Right atrium auricular region (tissue), 2 donors: ENCODE results near the gene LINGO1. TPM values are rescaled to one million over a fixed set of nuclear protein-coding genes. Genes with fewer than 3 reads are reported as not detected.

Experiments
- DNase-seq: peaks from one replicate; pipeline ENCODE4 v3.0.0-alpha.2; 2019; ENCODE audit warnings: low spot score
- H3K27ac ChIP-seq, 2 donors: fragments of 200-600 bp; sonication (generic); 1 replicate in 1 of 2; 2 replicates in 1 of 2; pipeline ENCODE4 v1.5.1; 2016 to 2019
- H3K27me3 ChIP-seq, 2 donors: fragments of 200-600 bp; sonication (generic); one replicate each; pipeline versions ENCODE4 v1.5.1 to v1.6.0; 2017 to 2019
- H3K36me3 ChIP-seq: fragments of 200-600 bp; sonication (generic); one replicate; pipeline ENCODE4 v1.5.1; 2016
- H3K4me1 ChIP-seq, 2 donors: fragments of 200-600 bp; sonication (generic); one replicate each; pipeline versions ENCODE4 v1.5.1 to v1.6.0; 2017 to 2019
- H3K4me3 ChIP-seq, 2 donors: fragments of 200-600 bp; sonication (generic); 1 replicate in 1 of 2; 2 replicates in 1 of 2; pipeline ENCODE4 v1.5.1; 2017 to 2019; ENCODE audit warnings: mild to moderate bottlenecking in 1 of 2, moderate library complexity in 1 of 2
- H3K9me3 ChIP-seq, 2 donors: fragments of 200-600 bp; sonication (generic); one replicate each; pipeline ENCODE4 v1.5.1; 2019
- total RNA-seq, 2 donors: library from RNA; depleted of rRNA; stranded (reverse); fragments of >200 nt; gene quantifications; one replicate each; pipeline ENCODE4 v1.1.0, GENCODE V29; 2016
- TF ChIP-seq, protein P1 (sequence below), 2 donors: fragments of 200-600 bp; sonication (generic); IDR thresholded peaks; one replicate each; pipeline ENCODE4 v1.5.1; 2019; ENCODE audit warnings: antibody characterized with exemption in 2 of 2

Gene LINGO1, protein sequence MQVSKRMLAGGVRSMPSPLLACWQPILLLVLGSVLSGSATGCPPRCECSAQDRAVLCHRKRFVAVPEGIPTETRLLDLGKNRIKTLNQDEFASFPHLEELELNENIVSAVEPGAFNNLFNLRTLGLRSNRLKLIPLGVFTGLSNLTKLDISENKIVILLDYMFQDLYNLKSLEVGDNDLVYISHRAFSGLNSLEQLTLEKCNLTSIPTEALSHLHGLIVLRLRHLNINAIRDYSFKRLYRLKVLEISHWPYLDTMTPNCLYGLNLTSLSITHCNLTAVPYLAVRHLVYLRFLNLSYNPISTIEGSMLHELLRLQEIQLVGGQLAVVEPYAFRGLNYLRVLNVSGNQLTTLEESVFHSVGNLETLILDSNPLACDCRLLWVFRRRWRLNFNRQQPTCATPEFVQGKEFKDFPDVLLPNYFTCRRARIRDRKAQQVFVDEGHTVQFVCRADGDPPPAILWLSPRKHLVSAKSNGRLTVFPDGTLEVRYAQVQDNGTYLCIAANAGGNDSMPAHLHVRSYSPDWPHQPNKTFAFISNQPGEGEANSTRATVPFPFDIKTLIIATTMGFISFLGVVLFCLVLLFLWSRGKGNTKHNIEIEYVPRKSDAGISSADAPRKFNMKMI
- total RNA-seq, result 1 to 10 TPM; 7.0 to 9.4 TPM

DNA sequence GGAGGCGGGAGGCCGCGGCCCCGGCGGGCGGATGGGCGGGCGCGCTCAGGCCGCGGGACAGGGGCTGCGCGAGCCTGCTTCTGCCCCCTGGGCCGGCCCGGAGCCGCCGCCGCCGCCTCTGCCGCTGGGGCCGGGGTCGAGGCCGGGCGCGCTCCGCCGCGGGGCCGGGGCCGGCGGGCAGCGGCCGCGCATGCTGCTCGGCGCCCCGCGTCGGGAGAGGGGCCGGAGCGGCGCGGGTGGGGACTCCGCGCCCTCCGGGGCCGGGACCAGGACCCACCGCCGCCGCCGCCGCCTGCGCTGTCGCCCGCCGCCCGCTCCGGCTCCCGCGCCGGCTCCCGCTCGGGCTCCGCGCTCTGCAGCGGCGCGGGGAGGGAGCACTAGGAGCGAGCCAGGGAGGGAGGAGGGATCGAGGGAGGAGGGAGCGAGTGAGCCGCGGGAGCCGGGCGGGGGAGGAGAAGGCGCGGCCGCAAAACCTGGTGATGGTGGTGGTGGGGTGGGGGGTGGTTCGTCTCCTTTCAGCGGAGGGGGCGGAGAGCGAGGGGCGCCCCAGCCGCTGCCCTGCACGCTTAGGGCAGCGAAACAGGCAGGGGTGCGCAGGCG, at the start of gene LINGO1:
Gene LINGO1, minus strand, starts transcription at position 379 of the 600 bp plus-strand sequence. CDS start 597 bp downstream, outside the sequence.
- H3K27me3 ChIP-seq, result peaks cover 0 to 8% of the 10 kb centered on the region in 2 donors

DNA sequence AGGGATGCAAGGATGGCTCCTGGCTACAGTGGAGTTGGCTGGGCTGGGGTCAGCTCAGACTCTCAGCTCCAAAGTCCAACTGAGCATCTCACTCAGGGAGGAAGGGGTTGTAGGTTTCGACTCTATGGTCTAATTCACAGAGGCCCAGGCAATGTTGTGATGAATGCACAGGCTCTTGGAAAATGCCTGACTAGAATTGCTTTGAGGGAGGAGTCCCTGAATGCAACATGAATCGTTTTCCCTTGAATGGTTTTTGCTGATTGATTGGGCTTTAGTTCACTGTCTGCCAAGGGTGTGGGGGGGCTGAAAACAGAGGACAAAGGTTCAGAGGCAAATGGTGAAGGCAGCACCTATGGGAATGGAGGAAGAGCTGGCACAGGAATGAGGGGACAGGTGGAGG, 48.6 kb upstream of the LINGO1 start:
- H3K36me3 ChIP-seq, result no peaks in the 10 kb centered on the region
- no peak overlapping the region for H3K4me3 ChIP-seq
- H3K4me1 ChIP-seq, result no peaks in the 10 kb centered on the region
- no peaks in the 10 kb centered on the region for H3K27me3 ChIP-seq
- no peak overlapping the region for H3K27ac ChIP-seq
- no peaks in the 10 kb centered on the region for H3K9me3 ChIP-seq
- TF ChIP-seq, protein P1, sequence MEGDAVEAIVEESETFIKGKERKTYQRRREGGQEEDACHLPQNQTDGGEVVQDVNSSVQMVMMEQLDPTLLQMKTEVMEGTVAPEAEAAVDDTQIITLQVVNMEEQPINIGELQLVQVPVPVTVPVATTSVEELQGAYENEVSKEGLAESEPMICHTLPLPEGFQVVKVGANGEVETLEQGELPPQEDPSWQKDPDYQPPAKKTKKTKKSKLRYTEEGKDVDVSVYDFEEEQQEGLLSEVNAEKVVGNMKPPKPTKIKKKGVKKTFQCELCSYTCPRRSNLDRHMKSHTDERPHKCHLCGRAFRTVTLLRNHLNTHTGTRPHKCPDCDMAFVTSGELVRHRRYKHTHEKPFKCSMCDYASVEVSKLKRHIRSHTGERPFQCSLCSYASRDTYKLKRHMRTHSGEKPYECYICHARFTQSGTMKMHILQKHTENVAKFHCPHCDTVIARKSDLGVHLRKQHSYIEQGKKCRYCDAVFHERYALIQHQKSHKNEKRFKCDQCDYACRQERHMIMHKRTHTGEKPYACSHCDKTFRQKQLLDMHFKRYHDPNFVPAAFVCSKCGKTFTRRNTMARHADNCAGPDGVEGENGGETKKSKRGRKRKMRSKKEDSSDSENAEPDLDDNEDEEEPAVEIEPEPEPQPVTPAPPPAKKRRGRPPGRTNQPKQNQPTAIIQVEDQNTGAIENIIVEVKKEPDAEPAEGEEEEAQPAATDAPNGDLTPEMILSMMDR (IDR thresholded peaks at IDR 0.05), result no peak
- no peak for DNase-seq

More for the DNA sequence above, at the start of gene LINGO1:
- TF ChIP-seq, protein P1 (IDR thresholded peaks at IDR 0.05), result no peak
- Histone ChIP-seq H3K9me3 (no peaks in the 10 kb centered on the region), H3K27ac (peak within 1 kb of the TSS in 1 of 2 donors; percentile 13), H3K36me3 (no peaks in the 10 kb centered on the region), H3K4me3 (peak within 1 kb of the TSS; percentile 39 to 62), H3K4me1 (peaks cover 0 to 35% of the 10 kb centered on the region in 2 donors)
- no peak for DNase-seq

DNA sequence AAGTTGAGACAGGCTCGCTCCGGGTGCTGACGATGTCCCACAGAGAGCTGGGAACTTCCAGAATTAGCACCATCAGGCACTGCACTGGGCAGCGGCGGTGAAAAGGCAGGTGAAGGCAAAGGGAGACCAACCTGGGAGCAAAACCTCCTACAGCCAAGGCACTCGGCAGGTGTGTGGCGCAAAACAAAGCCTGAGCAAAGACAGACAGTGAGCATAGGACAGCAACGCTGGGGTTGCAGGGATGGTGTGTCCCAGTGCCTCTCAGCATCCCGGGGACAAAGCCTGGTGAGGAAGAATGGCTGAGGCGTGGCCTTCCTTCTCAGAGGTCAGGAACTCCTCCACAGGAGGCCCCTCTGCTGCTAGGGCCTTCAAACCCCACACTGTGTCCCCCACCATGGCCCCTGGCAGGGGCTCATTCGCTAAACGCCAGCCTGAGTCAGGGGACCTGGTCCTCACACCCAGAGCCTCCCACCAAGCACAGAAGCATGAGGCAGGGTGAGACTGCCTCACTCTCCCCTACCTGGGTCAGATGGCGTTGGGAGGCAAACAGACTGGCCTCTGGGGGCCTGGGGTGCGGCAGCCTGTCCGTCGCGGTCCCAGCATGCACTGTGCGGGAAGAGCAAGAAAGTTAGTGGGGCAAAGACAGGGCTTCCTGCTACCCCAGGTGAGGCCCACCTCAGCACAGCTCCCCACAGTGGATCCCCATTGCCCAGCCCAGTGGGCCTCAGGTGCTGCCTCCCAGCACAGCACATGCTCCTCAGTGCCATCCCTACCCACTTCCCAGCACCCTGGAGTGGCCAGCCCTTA, 44.1 kb upstream of the LINGO1 start:
- Histone ChIP-seq H3K4me3 (no peak overlapping the region), H3K27me3 (no peaks in the 10 kb centered on the region), H3K4me1 (peaks cover 0 to 18% of the 10 kb centered on the region in 2 donors), H3K36me3 (no peaks in the 10 kb centered on the region), H3K27ac (peak overlapping the region; percentile 70 to 71), H3K9me3 (no peaks in the 10 kb centered on the region)
- TF ChIP-seq, protein P1 (IDR thresholded peaks at IDR 0.05), result no peak
- no peak for DNase-seq

DNA sequence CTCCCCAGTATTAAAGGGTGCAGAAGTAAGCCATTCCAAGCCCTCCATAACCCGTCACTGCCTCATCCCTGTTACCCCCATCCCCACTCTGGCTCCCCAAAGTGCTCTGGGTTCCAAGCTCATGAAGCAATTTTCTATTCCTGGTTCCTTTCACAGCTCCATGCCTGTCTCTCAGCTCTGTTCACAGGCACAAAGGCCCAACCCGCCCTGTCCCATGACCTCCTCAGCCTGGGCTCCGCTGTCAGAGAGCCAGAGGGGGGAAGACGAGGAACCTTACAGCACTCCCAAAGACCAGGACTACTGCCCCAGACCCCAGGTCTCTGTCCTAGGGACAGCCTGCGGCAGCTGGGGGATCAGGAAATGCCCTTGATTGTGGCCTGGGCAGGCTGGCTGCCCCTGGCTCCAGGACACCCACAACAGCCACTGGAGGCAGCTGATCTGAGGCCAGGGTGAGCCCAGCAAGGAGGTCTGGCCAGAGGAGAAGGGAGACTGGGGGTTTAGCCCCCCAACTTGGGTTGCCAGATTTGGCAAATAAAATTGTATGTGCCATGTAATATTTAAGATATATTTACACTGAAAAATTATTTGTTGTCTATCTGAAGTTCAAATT, 43.2 kb upstream of the LINGO1 start:
- TF ChIP-seq, protein P1 (IDR thresholded peaks at IDR 0.05), result no peak
- no peaks in the 10 kb centered on the region for H3K9me3 ChIP-seq
- peaks cover 0 to 20% of the 10 kb centered on the region in 2 donors for H3K4me1 ChIP-seq
- H3K36me3 ChIP-seq, result no peaks in the 10 kb centered on the region
- DNase-seq, result no peak
- H3K4me3 ChIP-seq, result no peak overlapping the region
- H3K27me3 ChIP-seq, result no peaks in the 10 kb centered on the region
- H3K27ac ChIP-seq, result peak overlapping the region; percentile 70 to 71

DNA sequence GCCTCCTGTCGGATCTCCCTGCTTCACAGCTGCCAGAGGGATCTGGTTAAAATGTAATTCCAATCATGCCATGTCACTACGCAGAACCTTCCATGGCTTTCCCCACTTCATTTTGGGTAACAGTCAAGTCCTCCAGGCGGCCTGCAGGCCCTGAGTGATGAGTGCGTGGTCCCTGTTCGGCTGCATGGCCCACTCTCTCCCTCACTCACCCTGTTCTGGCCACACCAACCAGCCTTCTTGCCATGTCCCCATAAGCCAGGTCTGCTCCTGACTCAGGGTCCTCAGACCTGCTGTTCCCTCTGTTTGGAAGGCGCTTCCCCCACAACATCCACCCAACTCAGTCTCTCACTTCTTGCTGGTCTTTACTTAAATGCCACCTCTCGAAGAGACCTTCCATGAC, 41.6 kb upstream of the LINGO1 start:
- Histone ChIP-seq H3K27me3 (no peaks in the 10 kb centered on the region), H3K27ac (peak overlapping the region in 1 of 2 donors; percentile 16), H3K36me3 (no peaks in the 10 kb centered on the region), H3K4me3 (no peak overlapping the region), H3K9me3 (no peaks in the 10 kb centered on the region), H3K4me1 (peaks cover 0 to 28% of the 10 kb centered on the region in 2 donors)
- TF ChIP-seq, protein P1 (IDR thresholded peaks at IDR 0.05), result no peak
- DNase-seq, result no peak
